Neural progenitor cell (in vitro differentiated cells): Measurements from ENCODE around the gene RBBP8NL.

Experiments used
- CTCF ChIP-seq: fragments of 200-600 bp; sonication (generic); IDR thresholded peaks from 2 replicates; pipeline ENCODE4 v1.5.1; 2017; ENCODE audit warnings: antibody characterized with exemption, mild to moderate bottlenecking
- EZH2 ChIP-seq: fragments of 200-600 bp; sonication (generic); IDR thresholded peaks from 2 replicates; pipeline ENCODE4 v1.6.1; 2017; ENCODE audit warnings: antibody characterized with exemption, mild to moderate bottlenecking, moderate library complexity
- EZH2phosphoT487 ChIP-seq: fragments of 200-600 bp; sonication (generic); IDR thresholded peaks from 2 replicates; pipeline ENCODE4 v1.6.1; 2017; ENCODE audit warnings: antibody characterized with exemption

GRCh38 chr20:62372042-62372993 is 55.0 kb downstream of the RBBP8NL start:
- TF ChIP-seq CTCF (no peak), EZH2 (no peak), EZH2phosphoT487 (no peak)
